Inflammatory macrophage treated with lipopolysaccharide for 4 hours (primary cell): ENCODE data around the gene BCL6B.

Source experiments
- DNase-seq: peaks from one replicate; pipeline ENCODE4 v3.0.0-alpha.2; 2020

The BCL6B gene

GRCh38 chr17:7010523-7010922, 12.3 kb upstream of the BCL6B start:
- no peak for DNase-seq

GRCh38 chr17:7011415-7011814, 11.4 kb upstream of the BCL6B start:
- DNase-seq: no peak

- DNase-seq: no peak
These were observed 11.0 kb upstream of the BCL6B start for GRCh38 chr17:7011942-7012254.

GRCh38 chr17:7014261-7014994, 8.4 kb upstream of the BCL6B start:
- DNase-seq: peak; percentile 99

GRCh38 chr17:7014995-7015958, 7.6 kb upstream of the BCL6B start:
- DNase-seq: peak; percentile 82

GRCh38 chr17:7016418-7016817, 6.4 kb upstream of the BCL6B start:
- no peak for DNase-seq

- DNase-seq: no peak
These were observed 5.7 kb upstream of the BCL6B start for GRCh38 chr17:7016886-7017826.

- no peak for DNase-seq
These were observed 5.0 kb upstream of the BCL6B start for GRCh38 chr17:7017827-7018200.

GRCh38 chr17:7018331-7018964, 4.4 kb upstream of the BCL6B start:
- no peak for DNase-seq

GRCh38 chr17:7019367-7019766, 3.5 kb upstream of the BCL6B start:
- DNase-seq: no peak

- DNase-seq: no peak
These were observed 2.9 kb upstream of the BCL6B start for GRCh38 chr17:7019839-7020519.

GRCh38 chr17:7020894-7021664, 1.8 kb upstream of the BCL6B start:
- DNase-seq: no peak

- peak; percentile 67 for DNase-seq
These were observed 664 bp upstream of the BCL6B start for GRCh38 chr17:7021993-7022778.

- DNase-seq: peak; percentile 96
These were observed 939 bp downstream of the BCL6B start for GRCh38 chr17:7023576-7024401.

- DNase-seq: no peak
These were observed 1.5 kb downstream of the BCL6B start for GRCh38 chr17:7024402-7024785.

GRCh38 chr17:7025245-7025644, 2.4 kb downstream of the BCL6B start:
- DNase-seq: no peak

GRCh38 chr17:7026471-7027115, 3.7 kb downstream of the BCL6B start:
- no peak for DNase-seq

- DNase-seq: no peak
These were observed 4.5 kb downstream of the BCL6B start for GRCh38 chr17:7027335-7027734.

- DNase-seq: no peak
These were observed 6.2 kb downstream of the BCL6B start for GRCh38 chr17:7029096-7029495.
